GM21529 (cell line): ENCODE results near the gene CHCHD10.

Source experiments
- ATAC-seq: cut with Tn5 transposase; IDR thresholded peaks from one replicate; pipeline ENCODE4 v1.9.1; 2021; ENCODE audit not compliant: unreplicated experiment

The CHCHD10 gene

DNA sequence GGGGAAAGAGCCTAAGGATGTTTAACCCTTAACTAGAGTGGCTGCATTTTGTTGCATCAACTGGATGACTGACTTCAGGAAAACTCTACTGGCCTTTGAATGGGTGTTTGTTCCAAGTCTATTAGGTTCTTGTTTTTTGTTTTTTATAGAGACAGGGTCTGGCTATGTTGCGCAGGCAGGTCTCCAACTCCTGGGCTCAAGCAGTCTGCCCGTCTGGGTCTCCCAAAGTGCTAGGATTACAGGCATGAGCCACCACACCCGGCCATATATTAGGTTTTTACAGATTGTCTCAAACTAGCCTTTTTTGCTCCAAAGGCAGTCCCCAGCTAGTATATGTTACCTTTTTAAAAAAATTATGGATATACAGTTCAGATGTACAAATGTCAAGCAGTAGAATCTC is 20.1 kb upstream of the CHCHD10 start:
- no peak for ATAC-seq

- ATAC-seq: peak; percentile 18
Observed at GRCh38 chr22:23787600-23787896, 19.8 kb upstream of the CHCHD10 start.

DNA sequence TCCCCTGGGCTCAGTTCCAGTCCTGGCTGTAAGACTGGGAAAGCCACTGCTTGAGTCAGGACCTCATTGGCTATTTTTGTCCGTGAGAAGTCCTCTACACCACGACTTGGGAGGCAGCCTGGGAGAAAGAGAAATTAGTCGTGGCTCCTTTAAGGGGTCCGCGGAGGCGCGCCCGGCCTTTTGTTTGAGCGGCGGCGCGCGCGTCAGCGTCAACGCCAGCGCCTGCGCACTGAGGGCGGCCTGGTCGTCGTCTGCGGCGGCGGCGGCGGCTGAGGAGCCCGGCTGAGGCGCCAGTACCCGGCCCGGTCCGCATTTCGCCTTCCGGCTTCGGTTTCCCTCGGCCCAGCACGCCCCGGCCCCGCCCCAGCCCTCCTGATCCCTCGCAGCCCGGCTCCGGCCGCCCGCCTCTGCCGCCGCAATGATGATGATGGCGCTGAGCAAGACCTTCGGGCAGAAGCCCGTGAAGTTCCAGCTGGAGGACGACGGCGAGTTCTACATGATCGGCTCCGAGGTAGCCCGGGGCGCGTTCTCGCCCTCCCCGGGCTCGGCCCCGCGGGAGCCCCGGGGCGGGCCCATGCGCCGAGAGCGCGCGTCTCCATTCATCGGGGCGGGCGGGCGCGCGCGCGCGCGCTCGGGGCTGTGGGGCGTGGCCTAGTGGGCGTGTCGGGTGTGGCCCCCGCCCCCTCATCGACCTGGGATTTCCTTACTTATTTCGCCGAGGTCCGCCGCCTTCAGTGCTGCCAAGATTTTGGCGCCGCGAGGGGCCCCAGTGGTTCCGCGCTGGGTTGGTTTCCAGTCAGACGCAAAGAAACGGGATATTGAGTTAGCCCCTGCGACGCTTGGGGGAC is 19.2 kb upstream of the CHCHD10 start, which contains the start of gene SMARCB1:
Gene SMARCB1, plus strand, starts transcription at position 215 of the 848 bp plus-strand sequence. Its CDS starts 204 bp downstream, at position 419.
- peak; percentile 65 for ATAC-seq

DNA sequence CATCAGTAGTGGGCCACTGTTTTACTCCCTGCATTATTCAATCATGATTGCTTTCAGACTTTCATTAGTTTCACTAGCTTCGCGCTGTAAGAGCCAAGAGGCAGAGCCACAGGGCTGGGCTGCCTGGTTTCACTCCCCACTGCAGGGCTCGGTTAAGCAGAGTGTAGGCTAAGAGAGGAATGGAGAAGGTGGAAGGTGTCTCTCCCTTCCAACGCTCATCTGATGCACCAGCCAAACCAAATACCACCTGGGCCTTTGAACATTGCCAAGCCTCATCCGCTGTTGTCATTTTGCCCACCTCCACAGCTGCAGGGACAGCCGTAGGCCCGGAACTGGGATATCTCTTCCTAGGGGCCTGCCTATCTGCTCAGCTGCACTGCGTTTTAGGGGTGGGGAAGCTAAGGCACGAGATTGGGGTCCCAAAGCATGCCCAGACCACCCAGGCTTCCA is 18.5 kb upstream of the CHCHD10 start:
- ATAC-seq: no peak

DNA sequence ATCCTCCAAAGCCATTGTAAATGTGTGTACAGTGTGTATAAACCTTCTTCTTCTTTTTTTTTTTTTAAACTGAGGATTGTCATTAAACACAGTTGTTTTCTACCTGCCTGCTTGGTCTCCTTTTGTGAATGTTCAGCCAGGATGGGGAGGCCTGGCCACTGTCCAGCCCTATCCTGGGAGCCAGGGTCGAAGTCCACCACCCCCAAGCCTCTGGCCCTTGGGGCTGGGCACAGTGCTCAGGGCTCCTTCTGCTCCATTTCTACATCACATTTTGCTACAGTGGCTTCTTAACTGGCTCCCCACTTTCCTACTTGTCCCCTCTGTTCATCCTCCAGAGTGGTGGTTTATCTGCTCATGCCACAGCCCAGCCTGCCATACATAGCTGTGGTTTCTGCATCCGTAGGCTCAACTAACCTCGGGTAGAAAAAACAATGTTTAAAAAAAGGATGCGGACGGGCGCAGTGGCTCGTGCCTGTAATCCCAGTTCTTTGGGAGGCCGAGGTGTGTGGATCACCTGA is 16.5 kb upstream of the CHCHD10 start:
- ATAC-seq: no peak

DNA sequence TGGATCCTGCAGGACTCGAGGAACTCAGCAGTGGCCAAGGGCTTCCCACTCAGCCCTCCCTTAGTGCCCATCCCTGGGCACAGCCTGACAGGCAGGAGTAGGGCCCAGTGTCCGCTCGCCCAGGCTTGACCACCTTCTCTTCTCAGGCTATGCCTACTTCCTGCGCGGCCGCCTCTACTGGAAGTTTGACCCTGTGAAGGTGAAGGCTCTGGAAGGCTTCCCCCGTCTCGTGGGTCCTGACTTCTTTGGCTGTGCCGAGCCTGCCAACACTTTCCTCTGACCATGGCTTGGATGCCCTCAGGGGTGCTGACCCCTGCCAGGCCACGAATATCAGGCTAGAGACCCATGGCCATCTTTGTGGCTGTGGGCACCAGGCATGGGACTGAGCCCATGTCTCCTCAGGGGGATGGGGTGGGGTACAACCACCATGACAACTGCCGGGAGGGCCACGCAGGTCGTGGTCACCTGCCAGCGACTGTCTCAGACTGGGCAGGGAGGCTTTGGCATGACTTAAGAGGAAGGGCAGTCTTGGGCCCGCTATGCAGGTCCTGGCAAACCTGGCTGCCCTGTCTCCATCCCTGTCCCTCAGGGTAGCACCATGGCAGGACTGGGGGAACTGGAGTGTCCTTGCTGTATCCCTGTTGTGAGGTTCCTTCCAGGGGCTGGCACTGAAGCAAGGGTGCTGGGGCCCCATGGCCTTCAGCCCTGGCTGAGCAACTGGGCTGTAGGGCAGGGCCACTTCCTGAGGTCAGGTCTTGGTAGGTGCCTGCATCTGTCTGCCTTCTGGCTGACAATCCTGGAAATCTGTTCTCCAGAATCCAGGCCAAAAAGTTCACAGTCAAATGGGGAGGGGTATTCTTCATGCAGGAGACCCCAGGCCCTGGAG is 15.7 kb upstream of the CHCHD10 start:
- no peak for ATAC-seq

DNA sequence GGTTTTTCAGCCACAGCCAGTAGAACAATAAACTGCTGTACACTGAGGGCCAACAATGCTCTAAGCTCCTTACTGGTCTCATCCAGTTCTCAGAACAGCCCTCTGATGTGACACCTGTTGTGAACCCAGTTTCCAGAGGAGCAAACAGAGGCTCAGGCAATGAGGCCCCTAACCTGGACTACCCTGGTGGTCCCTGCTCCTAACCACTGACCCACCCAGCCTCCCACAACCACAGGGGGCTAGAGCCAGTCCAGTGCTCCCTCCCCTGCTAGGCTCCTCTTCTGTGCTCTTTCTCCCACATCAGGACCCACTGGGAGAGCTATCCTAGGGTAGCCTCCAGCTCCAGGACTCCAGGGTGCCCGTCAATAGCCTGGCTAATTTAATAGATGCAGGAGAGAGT is 14.9 kb upstream of the CHCHD10 start:
- ATAC-seq: no peak

DNA sequence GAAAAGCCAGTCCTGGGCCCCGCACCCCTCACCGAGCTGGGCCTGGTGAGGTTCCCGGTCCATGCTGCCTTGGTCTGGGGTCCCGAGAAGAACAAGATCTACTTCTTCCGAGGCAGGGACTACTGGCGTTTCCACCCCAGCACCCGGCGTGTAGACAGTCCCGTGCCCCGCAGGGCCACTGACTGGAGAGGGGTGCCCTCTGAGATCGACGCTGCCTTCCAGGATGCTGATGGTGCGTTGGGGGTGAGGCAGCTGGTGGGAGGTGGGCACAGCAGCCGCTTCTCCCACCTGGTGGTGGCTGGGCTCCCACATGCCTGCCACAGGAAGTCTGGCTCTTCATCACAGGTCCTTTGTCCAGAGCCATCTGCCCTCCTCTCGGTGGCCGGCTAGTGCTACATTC is 14.5 kb upstream of the CHCHD10 start:
- ATAC-seq: no peak

- ATAC-seq: no peak
Observed at GRCh38 chr22:23781511-23782183, 13.9 kb upstream of the CHCHD10 start.

- ATAC-seq: no peak
Observed at GRCh38 chr22:23781065-23781464, 13.3 kb upstream of the CHCHD10 start.

- no peak for ATAC-seq
Observed at GRCh38 chr22:23780146-23780748, 12.5 kb upstream of the CHCHD10 start.

- ATAC-seq: no peak
Observed at GRCh38 chr22:23779731-23780130, 12.0 kb upstream of the CHCHD10 start.

GRCh38 chr22:23779083-23779482 is 11.3 kb upstream of the CHCHD10 start:
- ATAC-seq: no peak

- ATAC-seq: no peak
Observed at GRCh38 chr22:23778577-23778900, 10.8 kb upstream of the CHCHD10 start.

DNA sequence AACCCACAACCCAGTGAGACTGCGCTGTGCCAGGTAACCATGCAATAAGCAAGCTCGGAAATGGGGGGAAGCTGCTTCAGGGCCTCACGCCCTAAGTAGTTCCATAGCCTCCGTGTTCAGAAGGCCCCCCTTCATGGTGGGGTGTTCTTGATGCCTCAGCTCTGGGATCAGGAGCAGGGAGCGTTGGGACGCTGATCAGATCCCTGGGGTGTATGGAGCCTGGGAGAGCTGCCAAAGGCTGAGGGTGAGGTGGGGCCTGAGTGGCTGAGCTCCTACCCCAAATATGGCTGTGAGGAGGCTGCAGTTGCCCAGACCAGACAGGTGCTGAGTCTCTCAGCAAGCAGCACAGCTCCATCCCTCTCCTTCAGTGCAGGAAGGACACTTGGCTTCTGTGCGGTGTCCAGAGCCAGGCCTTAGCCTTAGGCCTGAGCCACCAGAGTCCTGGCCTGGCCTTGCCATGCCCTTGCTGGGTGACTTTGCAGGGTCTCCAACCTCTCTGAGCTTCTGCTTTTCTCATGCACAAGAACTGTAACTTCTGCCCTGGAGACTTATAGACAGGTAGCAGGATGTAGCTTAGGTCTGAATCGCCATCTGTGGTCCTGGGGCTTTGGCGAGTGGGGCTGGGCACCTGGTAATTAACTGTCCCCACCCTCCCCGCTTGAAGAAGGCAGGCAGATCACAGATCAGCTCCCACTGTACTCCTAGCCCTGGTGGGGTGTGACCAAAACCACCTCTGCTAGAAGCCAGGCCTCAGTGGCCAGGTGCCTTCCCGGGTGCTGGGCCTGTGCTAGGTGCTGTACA is 10.2 kb upstream of the CHCHD10 start:
- ATAC-seq: no peak

GRCh38 chr22:23775779-23776375 is 8.1 kb upstream of the CHCHD10 start:
- ATAC-seq: no peak

- ATAC-seq: no peak
Observed at GRCh38 chr22:23774922-23775436, 7.2 kb upstream of the CHCHD10 start.

GRCh38 chr22:23774114-23774921 is 6.5 kb upstream of the CHCHD10 start:
- no peak for ATAC-seq
